HG02840 (cell line): ENCODE results near the gene FAM217A.
"Not testable (repeated sequence)": the region's sequence is repeated elsewhere in the genome, so short reads cannot be mapped to it uniquely, and the experiment has no call there.

Source experiments
- ATAC-seq: cut with Tn5 transposase; IDR thresholded peaks from one replicate; pipeline ENCODE4 v1.9.1; 2021; ENCODE audit warnings: mild to moderate bottlenecking, moderate library complexity, moderate number of reproducible peaks; ENCODE audit not compliant: unreplicated experiment, low FRiP score

FAM217A gene

DNA sequence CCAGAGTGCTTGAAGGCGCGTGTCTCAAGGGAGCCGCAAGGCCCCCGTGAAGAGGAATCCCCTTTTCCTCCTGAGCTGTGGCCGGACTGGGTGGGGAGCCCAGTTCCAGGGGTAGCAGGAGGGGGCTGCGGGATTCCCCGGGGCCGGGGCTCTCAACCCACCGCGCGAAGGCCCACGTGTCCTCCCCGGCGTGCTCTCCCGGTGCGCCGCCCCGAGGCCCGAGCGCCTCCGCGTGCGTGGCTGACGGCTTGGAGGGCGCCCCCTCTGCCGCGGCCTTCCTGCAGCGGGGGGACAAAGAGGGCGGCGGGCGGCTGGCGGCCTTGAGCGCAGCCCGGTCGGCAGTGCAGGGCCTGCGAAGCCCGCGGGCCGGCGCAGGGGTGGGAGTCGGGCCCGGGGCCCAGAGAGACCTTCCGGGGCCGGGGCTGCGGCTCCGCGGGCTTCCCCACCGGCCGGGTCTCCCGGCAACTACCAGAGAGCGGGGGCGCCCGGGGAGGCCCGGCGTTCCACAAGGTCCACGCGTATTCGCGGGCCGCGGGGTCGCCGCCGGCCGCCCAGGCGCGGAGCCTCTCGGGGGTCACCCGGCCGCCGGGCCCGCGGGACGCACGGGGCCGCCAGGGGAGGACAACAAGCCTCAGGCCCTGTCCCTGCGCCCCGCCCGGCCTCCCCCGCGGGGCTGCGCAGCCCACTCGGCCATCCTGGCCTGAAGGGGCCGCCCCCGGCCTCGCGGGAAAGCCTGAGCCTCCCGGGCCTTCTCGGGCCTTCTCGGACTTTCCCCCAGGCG is at the start of gene FAM217A:
TSS of gene FAM217A (minus strand) at position 447 of the 781 bp plus-strand sequence. CDS start 1,723 bp downstream, outside the sequence.
- no peak for ATAC-seq

- ATAC-seq: no peak
Measured at GRCh38 chr6:4128072-4128471, 49.1 kb upstream of the FAM217A start.

DNA sequence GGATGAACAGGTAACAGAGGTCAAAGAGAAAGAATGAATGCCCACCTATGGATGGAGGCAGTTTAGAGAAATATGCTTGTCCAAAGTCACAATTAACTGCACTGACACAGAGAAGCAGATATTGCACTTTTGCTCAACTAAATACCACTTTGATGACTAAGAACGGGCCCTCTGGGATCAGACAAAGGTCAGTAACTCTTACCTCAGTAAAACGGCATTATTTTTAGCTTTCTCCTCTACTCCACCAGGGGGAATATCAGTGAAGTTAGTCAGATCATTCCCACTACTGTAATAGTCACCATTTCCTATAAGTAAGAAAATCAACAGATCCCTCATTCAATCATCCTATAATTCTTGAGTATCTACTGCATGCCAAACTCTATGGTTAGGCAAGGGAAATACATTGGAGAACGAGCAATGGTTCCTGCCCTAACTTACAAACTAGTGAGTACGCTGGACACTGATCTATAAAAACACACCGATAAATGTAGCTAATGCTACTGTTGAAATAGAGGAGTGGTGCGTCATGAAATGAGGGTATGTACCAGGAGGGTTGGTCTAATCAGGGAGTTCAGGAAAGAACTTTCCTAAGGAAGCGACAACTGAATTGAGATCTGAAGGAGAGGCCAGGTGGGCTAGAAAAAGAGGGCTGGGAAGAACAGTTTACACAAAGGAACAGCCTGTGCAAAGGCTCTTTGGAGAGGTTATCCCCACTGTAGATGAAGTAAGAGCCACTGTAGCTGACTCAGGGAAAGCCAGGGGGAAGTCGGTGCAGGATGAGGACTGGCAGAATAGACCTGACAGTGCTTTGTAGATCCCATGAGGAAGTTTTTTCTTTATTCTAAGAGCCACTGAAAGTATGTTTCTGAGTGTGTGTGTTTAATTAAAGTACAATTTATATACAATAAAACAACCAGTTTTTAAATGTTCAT is 47.3 kb upstream of the FAM217A start:
- ATAC-seq: no peak

GRCh38 chr6:4125500-4125899 is 46.6 kb upstream of the FAM217A start:
- ATAC-seq: no peak

- no peak for ATAC-seq
Measured at GRCh38 chr6:4124351-4124750, 45.4 kb upstream of the FAM217A start.

- ATAC-seq: no peak
Measured at GRCh38 chr6:4115741-4116140, 36.8 kb upstream of the FAM217A start.

GRCh38 chr6:4114123-4114522 is 35.2 kb upstream of the FAM217A start:
- no peak for ATAC-seq

- ATAC-seq: no peak
Measured at GRCh38 chr6:4113649-4114048, 34.7 kb upstream of the FAM217A start.

DNA sequence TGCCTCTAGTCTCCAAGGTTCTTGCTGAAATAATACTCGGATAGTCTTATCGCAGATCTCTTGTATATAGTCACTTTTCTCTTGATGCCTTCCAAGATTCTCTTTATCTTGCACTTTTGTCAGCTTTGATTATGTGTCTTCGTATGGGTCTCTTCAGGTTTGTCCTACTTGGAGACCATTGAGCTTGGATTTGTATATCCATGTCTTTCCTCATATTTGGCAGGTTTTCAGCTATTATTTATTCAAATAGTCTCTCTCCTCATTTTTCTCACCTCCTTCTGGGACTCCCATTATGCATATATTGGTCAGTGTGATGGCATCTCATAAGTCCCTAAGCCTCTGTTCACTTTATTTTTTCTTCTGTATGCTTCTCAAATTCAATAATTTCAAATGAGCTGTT is 33.4 kb upstream of the FAM217A start:
- ATAC-seq: no peak

GRCh38 chr6:4109363-4109815 is 30.5 kb upstream of the FAM217A start:
- not testable (repeated sequence) for ATAC-seq

GRCh38 chr6:4108561-4109093 is 29.7 kb upstream of the FAM217A start:
- ATAC-seq: no peak

DNA sequence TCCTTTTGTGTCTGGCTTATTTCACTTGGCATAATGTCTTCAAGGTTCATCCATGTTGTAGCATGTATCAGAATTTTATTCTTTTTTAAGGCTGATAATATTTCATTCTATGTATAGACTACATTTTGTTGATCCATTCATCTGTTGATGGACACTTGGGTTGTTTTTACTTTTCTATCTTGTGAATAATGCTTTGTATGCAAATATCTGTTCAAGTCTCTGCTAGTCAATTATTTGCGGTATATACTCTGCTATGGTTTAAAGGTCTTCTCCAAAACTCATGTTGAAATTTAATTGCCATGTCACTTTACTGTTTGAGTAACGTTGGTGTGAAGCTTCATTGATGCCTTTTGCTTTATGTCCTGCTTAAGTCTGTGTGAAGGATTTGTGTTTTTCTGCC is 28.9 kb upstream of the FAM217A start:
- no peak for ATAC-seq

DNA sequence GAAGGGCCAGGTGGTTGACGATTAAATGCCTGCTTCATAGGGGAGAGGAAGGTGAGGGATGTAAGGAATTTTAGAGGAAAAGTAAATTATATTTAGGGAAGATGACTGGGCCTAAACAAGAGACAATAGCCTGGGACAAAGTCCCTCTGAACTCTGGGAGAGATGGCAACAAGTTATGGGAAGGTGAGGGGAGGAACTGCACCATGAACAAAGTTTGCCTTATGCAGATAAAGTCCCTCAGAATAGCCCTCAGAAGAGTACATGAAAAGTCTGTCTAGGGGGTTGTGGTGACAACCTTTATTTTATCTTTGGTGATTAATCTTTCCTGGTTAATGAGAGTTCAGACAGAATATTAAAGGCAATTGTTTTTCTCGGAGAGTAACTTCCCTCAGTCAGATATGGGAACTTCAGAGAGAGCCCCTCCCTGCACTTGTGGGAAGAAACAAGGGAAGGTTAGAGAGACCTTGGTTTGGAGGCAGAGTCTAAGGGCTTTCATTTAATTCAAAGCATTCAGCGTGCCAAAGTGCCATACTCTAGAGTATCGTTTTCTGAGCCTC is 27.1 kb upstream of the FAM217A start:
- no peak for ATAC-seq

DNA sequence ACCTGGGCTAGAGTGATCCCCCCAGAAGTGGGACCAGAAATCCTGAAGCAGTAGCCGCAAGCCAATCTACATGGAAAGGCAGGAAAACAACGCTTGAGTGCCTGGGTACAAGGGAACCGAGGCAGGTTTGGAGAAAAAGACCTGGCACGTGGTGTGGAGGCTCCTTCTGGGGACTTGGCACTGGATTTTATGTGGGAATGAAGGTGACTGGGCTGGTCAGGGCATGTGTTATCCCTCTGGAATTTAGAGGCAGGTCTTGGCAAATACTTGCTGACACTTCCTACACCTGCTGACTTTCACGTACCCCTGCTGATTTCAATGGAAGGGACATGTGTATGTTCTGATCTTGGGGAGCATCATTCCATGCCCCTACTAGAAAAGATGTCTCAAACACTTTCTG is 25.0 kb upstream of the FAM217A start:
- no peak for ATAC-seq

GRCh38 chr6:4102687-4103244 is 23.8 kb upstream of the FAM217A start:
- ATAC-seq: no peak

DNA sequence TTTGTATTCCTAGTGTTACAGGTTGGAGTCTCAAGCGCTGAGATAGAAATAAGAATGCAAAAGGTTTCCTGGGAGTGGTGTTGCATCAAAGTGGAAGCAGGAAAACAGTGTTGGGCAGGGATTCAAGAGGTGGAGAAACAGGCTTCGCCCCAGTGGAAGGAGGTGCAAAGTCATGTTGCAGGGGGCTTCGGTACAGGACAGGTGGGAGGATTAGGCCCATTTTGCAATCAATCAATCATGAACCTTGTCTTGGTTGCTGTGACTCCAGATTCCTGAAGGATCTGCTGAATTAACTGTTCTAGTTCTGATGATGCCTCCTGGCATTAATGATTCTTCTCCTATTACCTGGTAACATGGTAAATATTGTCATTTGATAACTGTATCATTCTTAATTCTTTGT is 22.4 kb upstream of the FAM217A start:
- ATAC-seq: no peak

DNA sequence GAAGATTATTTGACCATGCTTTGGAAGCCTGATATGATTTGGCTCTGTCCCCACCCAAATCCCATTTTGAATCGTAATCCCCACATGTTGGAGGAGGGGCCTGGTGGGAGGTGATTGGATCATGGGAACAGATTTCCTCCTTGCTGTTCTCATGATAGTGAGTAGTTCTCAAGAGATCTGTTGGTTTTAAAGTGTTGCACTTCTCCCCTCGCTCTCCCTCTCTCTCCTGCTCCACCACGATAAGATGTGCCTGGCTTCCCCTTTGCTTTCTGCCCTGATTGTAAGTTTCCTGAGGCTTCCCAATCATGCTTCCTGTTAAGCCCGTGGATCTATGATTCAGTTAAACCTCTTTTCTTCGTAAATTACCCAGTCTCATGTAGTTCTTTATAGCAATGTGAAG is 21.7 kb upstream of the FAM217A start:
- no peak for ATAC-seq

GRCh38 chr6:4093288-4093687 is 14.4 kb upstream of the FAM217A start:
- ATAC-seq: no peak

GRCh38 chr6:4091941-4092340 is 13.0 kb upstream of the FAM217A start:
- ATAC-seq: no peak

- not testable (repeated sequence) for ATAC-seq
Measured at GRCh38 chr6:4090043-4090442, 11.1 kb upstream of the FAM217A start.
